ENCODE data around the gene NIM1K. TPM values are rescaled to one million over a fixed set of nuclear protein-coding genes. Genes with fewer than 3 reads are reported as not detected.

Gene NIM1K
- total and polyA plus RNA-seq, 2 of the 13 experiments (the other 11 are each of a cell fraction or from before 2014, with no cell fraction given) = 0.04 TPM; not detected in 1

Small RNA genes lying within 50 kb of the gene (small RNA-seq; reads per million reads assigned to genes)
- 0 reads per million in 3 experiments for gene AC106800.4 (ENCODE audit: insufficient read depth in 2 of 3, insufficient read length in 3 of 3, low read depth in 2 of 3, low replicate concordance in 1 of 3)

Other genes with a start within 250 kb of the NIM1K start
- 0.76 and 0.95 TPM in 2 replicates for gene ANXA2R, start 151.9 kb upstream of the NIM1K start, total RNA-seq (2016; rRNA removed; fragmentation: Illumina TruSeq; extraction: Trizol)
- gene ANXA2R, start 151.9 kb upstream of the NIM1K start, polyA plus RNA-seq (2011; rRNA removed) = 1.3 TPM in 2 replicates
- gene ZNF131, start 71.3 kb upstream of the NIM1K start, total RNA-seq (2016; rRNA removed; fragmentation: Illumina TruSeq; extraction: Trizol) = 30.4 and 33.3 TPM in 2 replicates
- 17.5 and 20.6 TPM in 2 replicates for gene ZNF131, start 71.3 kb upstream of the NIM1K start, polyA plus RNA-seq (2011; rRNA removed)
- gene HMGCS1, start 121.2 kb downstream of the NIM1K start, total RNA-seq (2016; rRNA removed; fragmentation: Illumina TruSeq; extraction: Trizol) = 318 and 569 TPM in 2 replicates
- 56.8 and 102 TPM in 2 replicates for gene HMGCS1, start 121.2 kb downstream of the NIM1K start, polyA plus RNA-seq (2011; rRNA removed)
- gene CCL28, start 220.2 kb downstream of the NIM1K start, total RNA-seq (2016; rRNA removed; fragmentation: Illumina TruSeq; extraction: Trizol) = not detected in 2 replicates
- 0.03 and 0.08 TPM in 2 replicates for gene CCL28, start 220.2 kb downstream of the NIM1K start, polyA plus RNA-seq (2011; rRNA removed)